GM19035 (cell line): ENCODE measurements around the gene CTNND2.

Experiments
- ATAC-seq: cut with Tn5 transposase; IDR thresholded peaks from one replicate; pipeline ENCODE4 v1.9.1; 2021; ENCODE audit not compliant: unreplicated experiment

Gene CTNND2, protein sequence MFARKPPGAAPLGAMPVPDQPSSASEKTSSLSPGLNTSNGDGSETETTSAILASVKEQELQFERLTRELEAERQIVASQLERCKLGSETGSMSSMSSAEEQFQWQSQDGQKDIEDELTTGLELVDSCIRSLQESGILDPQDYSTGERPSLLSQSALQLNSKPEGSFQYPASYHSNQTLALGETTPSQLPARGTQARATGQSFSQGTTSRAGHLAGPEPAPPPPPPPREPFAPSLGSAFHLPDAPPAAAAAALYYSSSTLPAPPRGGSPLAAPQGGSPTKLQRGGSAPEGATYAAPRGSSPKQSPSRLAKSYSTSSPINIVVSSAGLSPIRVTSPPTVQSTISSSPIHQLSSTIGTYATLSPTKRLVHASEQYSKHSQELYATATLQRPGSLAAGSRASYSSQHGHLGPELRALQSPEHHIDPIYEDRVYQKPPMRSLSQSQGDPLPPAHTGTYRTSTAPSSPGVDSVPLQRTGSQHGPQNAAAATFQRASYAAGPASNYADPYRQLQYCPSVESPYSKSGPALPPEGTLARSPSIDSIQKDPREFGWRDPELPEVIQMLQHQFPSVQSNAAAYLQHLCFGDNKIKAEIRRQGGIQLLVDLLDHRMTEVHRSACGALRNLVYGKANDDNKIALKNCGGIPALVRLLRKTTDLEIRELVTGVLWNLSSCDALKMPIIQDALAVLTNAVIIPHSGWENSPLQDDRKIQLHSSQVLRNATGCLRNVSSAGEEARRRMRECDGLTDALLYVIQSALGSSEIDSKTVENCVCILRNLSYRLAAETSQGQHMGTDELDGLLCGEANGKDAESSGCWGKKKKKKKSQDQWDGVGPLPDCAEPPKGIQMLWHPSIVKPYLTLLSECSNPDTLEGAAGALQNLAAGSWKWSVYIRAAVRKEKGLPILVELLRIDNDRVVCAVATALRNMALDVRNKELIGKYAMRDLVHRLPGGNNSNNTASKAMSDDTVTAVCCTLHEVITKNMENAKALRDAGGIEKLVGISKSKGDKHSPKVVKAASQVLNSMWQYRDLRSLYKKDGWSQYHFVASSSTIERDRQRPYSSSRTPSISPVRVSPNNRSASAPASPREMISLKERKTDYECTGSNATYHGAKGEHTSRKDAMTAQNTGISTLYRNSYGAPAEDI (N-terminal part only)

DNA sequence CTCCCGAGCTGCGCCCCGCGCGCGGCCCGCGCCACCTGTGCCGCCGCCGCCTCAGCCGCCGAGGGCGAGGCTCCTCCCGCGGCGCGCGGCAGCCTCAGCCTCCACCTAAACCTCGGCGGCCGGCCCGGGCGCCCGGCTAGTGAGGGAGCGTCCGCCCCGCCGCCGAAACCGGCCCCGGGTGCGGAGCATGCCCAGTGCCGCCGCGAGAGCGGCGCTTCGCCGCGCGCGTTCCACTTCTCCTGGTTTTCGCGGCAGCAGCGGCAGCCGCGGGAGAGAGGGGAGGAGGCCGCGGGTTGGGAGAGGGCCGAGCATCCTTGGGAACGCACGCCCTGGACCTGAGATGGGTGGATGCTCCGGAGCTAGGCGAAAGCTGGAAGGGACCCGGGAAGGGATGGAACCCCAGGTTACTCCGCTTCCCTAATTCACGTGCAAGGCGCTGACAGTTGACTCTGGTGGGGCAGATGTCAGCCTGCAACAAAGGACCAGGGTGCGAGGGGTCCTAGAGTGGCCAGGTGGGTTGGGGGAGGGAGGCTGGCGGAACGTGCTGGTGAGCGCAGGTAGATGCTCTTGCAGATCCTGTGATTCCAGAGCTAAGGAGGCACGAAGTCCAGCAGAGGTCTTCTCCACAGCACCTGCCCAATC, at the start of gene CTNND2:
Gene CTNND2 (minus strand): TSS at position 182 of the 642 bp plus-strand sequence. CDS start 593 bp downstream, outside the sequence.
- ATAC-seq, result no peak

- no peak for ATAC-seq
Measured at GRCh38 chr5:11946317-11946716, 42.1 kb upstream of the CTNND2 start.

- ATAC-seq, result no peak
Measured at GRCh38 chr5:11941566-11941965, 37.3 kb upstream of the CTNND2 start.

DNA sequence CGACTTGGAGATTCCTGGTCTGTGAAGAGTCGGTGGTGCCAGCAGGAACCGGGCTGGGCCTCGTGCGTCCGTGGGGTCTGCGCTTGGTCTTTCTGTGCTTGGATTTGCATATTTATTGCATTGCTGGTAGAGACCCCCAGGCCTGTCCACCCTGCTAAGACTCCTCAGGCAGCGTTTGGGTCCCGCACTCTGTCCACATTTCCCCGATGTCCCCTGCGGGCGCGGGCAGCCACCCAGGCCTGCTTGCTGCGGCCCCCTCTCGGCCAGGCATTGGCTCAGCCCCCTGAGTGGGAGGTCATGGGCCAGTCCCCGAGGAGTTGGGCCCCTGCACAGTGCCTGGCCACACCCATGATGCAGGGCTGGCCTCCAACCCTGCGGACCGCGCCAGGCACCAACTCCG, 27.4 kb upstream of the CTNND2 start:
- no peak for ATAC-seq

GRCh38 chr5:11928909-11929308, 24.7 kb upstream of the CTNND2 start:
- ATAC-seq, result no peak

- no peak for ATAC-seq
Measured at GRCh38 chr5:11925701-11926100, 21.5 kb upstream of the CTNND2 start.

DNA sequence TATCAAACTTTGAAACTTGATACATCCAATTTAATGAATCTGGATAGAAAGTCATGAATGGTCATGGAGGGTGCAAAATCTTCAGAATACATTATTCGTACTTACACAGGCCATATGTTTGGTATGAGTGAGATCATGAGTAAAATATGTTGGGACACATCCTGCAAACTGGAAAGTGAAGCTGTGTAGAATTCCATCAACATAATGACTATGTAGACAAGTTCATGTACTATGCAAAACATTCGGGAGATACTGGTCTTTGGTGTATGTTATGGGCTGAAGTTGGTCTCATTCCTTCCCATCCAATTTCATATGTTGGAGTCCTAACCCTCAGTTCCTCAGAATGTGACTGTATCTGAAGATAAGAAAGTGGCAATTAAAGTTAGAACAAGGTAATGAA, 18.1 kb upstream of the CTNND2 start:
- ATAC-seq, result no peak

DNA sequence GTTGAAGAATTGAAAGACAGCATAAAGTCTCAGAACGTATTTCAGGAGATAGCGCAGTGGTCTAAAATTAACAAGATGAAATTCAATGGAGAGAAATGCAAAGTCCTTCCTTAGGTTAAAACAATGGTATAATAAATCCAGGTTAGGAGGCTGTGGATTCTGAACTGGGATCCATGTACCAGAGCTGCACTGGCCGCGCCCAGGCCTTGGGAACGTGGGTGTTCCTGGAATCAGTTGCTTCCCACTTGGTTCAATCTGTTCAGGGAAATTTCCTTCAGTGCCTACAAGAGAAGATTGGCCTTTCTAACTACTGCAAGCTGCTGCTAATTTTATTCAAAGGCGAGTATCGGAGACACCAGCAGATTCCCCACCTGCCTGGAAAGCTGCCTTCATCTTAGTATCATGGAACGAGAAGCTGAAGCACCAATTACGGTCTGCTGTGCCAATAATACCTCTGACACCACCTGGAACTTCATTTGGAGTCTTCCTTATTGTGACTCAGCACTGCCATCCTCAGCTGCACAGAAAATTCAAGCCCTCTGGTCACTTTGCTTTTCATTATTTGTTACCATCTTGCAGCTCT, 14.3 kb upstream of the CTNND2 start:
- no peak for ATAC-seq

DNA sequence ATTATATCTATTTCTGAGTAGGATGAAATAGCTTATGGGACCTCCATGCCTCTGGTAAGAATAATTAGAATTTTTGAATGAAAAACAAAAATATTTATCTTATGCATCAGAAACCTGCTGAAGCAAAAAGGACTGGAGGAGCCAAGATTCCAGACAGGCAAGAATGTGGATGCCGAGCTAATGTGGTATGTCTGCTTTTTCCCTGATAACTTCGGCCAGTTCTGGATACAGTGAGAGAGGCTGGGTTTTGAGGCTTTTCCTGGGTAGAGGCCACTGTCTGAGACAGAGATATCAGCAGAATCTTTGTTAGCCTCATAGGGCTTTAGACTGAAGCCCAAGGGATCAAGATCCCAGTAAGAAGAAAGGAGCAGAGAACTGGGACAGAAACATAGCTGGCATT, 5.2 kb upstream of the CTNND2 start:
- ATAC-seq, result no peak

DNA sequence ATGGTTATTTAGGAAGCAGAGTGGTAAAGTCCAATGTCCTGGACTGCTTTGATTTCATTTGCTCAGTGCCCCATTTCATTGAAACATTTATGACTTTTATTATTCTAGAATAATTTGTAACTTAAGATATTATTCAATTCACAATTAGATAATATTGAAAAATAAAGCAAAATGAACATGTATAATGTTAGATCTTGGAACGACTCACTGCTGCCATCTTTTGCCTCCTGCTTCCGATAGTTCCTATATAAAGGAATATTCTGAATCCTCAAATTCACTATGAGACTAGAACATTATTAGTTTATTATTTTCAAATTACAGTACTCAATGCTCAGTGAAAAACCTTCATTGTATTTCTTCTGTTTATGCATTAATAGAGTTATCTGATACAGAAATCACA, 2.3 kb upstream of the CTNND2 start:
- ATAC-seq, result no peak

DNA sequence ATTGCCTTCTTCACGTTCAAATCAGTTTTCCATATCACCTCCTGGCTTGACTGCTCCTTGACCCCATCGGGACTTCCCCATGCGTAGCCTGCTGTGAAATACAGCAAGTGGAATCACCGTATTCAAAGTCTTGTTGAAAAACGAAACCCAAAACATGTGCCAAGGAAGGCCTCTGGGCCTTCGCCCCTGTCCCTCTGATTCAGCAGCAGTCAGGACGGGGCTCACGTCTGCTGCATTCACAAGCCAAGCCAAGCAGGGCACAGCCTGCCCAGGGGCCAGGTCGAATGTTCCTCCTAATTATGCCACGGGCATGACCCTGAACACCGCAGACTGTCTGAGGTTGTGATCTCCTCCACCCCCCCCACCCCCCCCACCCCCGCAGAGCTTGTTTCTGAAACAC, 960 bp upstream of the CTNND2 start:
- ATAC-seq, result no peak

DNA sequence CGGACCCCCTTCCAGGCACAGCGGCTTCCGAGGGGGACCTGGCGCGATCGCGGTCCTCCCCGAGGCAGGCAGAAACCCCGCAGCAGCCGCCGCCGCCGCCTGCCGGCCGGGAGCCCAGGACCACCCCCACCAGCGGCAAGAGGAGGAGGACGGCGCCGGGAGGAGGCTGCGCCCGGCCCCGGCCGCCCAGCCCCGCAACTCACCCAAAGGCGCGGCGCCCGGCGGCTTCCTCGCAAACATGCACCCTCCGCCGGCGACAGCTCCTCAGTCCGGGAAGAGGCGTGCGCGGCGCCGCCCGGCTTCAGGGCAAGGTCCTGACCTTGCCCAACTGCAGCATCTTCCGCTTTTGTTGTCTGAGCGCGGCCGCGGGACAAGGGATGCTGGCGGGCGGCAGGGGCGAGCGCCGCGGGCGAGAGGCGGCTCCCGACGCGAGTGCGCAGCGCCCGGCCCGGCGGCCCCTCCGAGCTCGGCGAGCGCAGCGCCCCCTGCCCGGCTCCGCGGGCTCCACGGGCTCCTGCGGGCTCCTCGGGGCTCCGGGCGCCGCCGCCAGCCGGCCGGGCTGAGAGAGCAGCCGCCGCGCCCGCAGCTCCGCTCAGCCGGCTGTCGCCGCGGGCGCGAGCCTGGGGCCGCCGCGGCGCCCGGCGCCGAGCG, 507 bp downstream of the CTNND2 start:
- ATAC-seq, result no peak

GRCh38 chr5:11903121-11903613, 1.1 kb downstream of the CTNND2 start:
- ATAC-seq, result no peak

- no peak for ATAC-seq
Measured at GRCh38 chr5:11902201-11902619, 2.0 kb downstream of the CTNND2 start.

DNA sequence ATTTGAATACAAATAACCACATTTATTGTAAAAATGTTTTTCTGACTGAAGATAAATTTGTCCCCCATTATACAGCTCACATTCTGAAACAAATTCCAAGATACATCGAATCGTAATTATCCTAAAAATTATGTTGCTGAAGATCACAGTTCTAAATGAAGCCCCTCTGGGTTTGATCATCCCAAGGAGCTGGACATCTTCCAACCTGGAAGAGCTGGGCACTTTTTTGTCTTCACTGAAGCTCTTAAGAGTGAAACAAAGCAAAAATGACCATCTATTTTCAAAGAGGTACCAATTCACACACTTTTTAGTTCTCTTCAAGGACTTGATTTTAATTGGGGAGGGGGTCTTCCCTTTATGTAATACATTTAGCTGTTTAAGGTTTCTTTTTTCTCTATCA, 5.5 kb downstream of the CTNND2 start:
- ATAC-seq, result no peak

DNA sequence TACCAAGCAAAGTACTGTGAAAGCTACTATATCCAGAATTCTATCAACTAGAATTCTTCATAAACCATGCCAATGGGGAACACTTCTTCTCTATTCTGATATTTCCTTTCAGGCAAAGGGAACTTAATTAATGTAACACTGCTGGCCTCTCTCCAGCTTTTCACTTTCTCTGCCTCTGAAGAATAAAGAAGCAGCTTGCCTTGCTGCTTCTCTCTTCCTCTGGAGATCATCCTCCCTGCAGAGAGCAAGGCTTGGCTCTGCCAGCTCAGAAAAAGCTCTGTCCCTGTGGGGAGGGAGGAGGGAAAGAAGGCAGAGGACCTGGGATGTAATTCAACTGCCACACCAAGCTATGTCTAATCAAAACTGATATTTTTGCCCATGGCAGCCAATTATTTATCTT, 6.5 kb downstream of the CTNND2 start:
- no peak for ATAC-seq

DNA sequence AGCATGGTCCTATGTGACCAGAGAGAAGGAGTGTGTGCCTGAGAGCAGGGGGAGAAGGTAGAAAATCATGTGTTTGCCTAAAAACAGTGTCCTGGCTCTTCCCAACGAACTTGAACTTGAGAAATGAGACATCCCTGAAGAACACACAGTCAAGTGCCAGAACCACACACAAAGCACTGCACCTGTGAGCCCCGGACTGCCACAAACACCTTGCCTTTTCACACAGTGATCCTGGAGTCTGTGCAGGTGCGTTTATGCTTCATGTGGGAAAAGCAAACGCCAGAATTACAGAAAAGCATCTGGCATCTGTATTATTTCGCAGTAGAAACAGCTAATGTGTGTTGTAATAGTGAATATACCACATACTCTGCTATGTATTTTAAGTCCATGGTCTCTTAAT, 9.3 kb downstream of the CTNND2 start:
- no peak for ATAC-seq

DNA sequence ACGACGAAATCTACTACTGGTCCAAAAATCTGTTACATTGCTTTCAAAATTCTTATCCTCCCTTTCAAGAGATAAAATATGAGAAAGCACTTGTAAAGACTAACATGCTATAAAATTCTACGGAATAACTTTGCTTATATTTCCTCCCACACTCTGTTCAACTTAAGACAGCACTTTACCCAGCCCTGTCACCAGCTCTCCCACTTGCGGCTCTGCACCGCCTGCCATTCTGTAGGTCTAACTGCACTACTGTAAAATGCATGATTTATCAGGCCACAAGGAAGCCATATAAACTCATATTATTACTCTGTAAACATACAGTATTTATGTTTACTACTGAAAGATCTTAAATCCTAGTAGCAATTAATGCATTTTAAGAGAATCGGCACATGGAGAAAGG, 11.4 kb downstream of the CTNND2 start:
- ATAC-seq, result no peak

DNA sequence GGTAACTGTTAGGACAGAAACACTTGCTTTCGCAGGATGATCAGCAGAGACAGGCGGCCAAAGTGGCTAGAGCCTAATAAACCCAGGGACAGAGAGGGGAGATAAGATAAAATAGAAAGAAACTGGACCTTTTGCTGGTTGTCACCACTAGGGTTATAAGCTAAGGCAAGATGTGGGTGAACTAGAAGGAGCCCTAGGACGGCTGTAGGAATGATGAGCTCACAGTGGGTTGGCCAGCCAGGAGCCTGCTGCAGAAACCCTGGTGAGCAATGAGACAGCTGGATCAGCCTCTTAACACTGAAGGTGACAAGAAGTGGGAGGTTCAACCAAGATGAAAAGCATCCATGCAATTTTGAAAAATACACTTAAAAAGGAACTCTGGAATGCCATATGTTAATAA, 13.5 kb downstream of the CTNND2 start:
- no peak for ATAC-seq

DNA sequence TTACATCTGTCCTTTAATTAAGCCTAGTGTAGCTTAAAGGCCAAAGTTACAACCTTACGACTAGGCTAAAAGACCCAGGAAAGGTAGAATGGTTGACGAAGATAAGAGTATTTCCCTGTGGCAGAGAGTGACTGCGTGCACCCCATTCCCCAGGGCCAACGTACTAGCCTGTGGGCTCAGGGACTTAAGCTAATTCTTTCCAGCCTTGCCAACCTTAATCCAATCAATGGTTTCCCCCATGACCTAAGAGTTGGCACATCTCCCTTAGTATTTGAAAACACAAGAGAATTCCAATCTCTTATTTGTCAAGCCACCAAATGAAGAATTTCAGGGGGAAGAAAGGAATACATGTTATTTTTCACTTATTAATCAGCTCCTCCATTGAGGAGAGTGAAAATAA, 16.0 kb downstream of the CTNND2 start:
- ATAC-seq, result no peak
